ENCODE measurements around the gene GJC2. TPM values are rescaled to one million over a fixed set of nuclear protein-coding genes. Genes with fewer than 3 reads are reported as not detected.

Gene GJC2
- total and polyA plus RNA-seq, 4 experiments from 2014 or later: 0.61 to 0.80 TPM; not detected in 2

DNA sequence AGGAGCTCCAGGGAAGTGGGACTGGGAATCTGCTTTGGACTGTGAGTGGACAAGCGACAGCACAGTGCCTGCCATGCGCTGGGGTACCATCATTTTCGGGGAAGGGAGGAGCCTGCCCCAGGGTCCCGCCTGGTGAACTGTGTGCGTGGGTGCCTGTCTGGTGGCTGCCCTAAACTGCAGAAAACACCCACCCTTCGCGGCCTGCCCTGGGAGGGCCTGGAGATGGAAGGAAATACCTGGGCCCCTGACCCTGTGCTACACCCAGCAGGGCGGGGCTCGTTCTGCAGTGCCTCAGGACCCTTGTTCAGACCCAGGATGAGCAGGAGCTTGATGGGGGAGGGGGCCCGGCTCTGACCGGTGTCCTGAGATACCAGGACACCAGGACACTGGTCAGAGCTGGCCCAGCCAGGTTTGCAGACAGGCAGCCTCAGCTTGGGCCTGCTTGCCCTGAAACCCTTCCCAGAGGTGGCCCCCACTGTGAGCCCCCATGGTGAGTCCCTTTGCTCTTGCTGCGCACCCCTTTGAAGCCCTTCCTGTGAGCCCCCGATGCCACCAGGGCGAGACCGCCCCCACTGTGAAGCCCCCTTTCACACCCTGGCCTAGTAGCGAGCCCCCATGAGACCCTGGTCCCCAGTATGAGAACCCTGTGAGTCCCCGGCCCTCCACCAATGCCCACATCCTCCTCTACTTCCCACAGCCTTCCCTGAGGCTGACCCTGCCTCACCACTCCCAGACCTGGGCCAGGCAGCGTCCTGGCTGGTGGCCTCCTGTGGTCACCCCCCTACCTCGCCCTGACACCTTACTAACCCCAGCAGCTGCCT, 2.6 kb downstream of the GJC2 start:
- no peaks in the 10 kb centered on the region for H3K9me3 Mint-ChIP-seq
- no peak overlapping the region for H3K4me3 Mint-ChIP-seq
- H3K36me3 ChIP-seq (ENCODE audit: insufficient read depth, low read length): peaks cover 17% of the 10 kb centered on the region
- H3K27ac Mint-ChIP-seq: peak overlapping the region in 6 of 7 donors; percentile 31 to 80 (median 62)
- H3K27me3 Mint-ChIP-seq: no peaks in the 10 kb centered on the region
- no peaks in the 10 kb centered on the region for H3K9me3 ChIP-seq (ENCODE audit: control insufficient read depth in 1 of 2, low read length in 2 of 2)
- intact Hi-C loops (cut with micrococcal nuclease): no loop called here
- H3K27me3 ChIP-seq (ENCODE audit: insufficient read depth, low read length): no peaks in the 10 kb centered on the region
- no peak overlapping the region for H3K4me3 ChIP-seq (ENCODE audit: low read length in 2 of 2)
- ChIA-PET POLR2A (ENCODE audit: partially characterized antibody) (interaction anchor here (1.2 to 2.5 kb wide), 3 partner anchors 8 to 13 kb away, joined by 3 to 20 read pairs (median 12); partner anchors contain the start of genes GUK1 and IBA57), CTCF (ENCODE audit: partially characterized antibody) (no interaction called here)
- H3K27ac ChIP-seq (ENCODE audit: low read depth, low read length): no peak overlapping the region
- DNase-seq: peak in 1 of 5 donors; percentile 37
- H3K4me1 ChIP-seq (ENCODE audit: insufficient read depth, low read length): no peaks in the 10 kb centered on the region
- H3K36me3 Mint-ChIP-seq: peaks cover 0 to 2% of the 10 kb centered on the region in 2 donors
- peaks cover 0 to 4% (median under 1%) of the 10 kb centered on the region in 4 donors for H3K4me1 Mint-ChIP-seq

DNA sequence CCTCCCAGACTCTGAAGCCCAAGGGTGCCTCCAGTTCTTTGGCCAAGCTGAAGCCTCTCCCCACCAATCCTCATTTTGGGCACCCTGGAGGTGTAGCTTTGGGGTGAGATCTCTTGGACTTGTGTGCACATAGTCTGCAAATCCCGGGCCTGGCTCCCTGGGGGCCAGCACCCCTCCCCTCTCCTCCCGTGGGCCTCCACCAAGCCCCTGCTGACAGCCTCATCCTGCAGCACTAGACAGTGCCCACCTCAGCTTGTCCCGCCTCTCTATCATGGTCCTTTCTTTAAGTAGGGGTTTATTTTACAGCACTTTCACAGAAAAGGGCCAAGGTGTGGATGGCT, 3.2 kb downstream of the GJC2 start:
- H3K9me3 ChIP-seq (ENCODE audit: control insufficient read depth in 1 of 2, low read length in 2 of 2): no peaks in the 10 kb centered on the region
- Mint-ChIP-seq H3K4me3 (no peak overlapping the region), H3K27me3 (no peaks in the 10 kb centered on the region)

DNA sequence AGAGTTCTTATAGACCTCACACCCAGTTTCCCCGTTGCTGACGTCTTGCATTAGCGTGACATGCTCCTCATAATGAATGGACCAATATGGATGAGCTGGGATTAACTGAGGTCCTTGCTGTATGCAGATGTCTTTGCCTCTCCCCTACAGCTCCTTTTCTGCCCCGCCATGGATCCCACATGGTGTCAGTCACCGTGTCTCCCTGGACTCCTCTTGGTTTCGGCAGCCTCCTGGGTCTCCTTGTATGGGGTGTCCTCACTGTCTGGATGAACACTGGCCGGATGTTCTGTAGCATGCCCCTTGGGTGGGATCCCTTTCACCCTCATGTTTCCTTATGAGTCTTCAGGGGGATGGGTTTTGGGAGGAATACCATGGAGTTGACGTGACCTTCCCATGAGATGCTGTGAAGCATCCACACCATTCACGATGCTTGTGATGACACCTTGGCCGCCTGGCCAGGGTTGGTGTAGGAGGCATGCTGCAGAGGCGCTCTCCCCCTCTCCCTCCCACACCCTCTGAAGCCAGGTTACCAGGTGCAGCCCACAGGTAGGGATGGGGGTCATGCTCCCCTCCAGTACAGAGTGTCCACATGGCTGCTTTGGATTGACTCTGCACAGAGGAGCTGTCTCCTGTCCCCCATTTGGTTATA, 4.4 kb downstream of the GJC2 start:
- Histone ChIP-seq H3K4me1 (ENCODE audit: insufficient read depth, low read length) (no peaks in the 10 kb centered on the region), H3K9me3 (ENCODE audit: control insufficient read depth in 1 of 2, low read length in 2 of 2) (no peaks in the 10 kb centered on the region), H3K36me3 (ENCODE audit: insufficient read depth, low read length) (no peaks in the 10 kb centered on the region), H3K4me3 (ENCODE audit: low read length in 2 of 2) (no peak overlapping the region), H3K27me3 (ENCODE audit: insufficient read depth, low read length) (no peaks in the 10 kb centered on the region), H3K27ac (ENCODE audit: low read depth, low read length) (no peak overlapping the region)
- intact Hi-C loops (cut with micrococcal nuclease): no loop called here
- Mint-ChIP-seq H3K4me3 (no peak overlapping the region), H3K4me1 (peaks cover 0 to 4% (median under 1%) of the 10 kb centered on the region in 4 donors), H3K27me3 (no peaks in the 10 kb centered on the region), H3K27ac (peak overlapping the region in 4 of 7 donors; percentile 0 to 77 (median 26)), H3K36me3 (no peaks in the 10 kb centered on the region), H3K9me3 (no peaks in the 10 kb centered on the region)
- POLR2A ChIA-PET (ENCODE audit: partially characterized antibody): interaction anchor here (0.8 kb wide), 1 partner anchor 12 kb away, joined by 3 read pairs; no protein-coding TSS in a partner anchor
- CTCF ChIA-PET (ENCODE audit: partially characterized antibody): interaction anchor here (0.8 kb wide), 1 partner anchor 11 kb away, joined by 3 read pairs; no protein-coding TSS in a partner anchor
- DNase-seq: peak in 1 of 5 donors; percentile 31

More for the DNA sequence above, 3.2 kb downstream of the GJC2 start:
- Histone ChIP-seq H3K27ac (ENCODE audit: low read depth, low read length) (no peak overlapping the region), H3K4me3 (ENCODE audit: low read length in 2 of 2) (no peak overlapping the region), H3K4me1 (ENCODE audit: insufficient read depth, low read length) (no peaks in the 10 kb centered on the region), H3K27me3 (ENCODE audit: insufficient read depth, low read length) (no peaks in the 10 kb centered on the region), H3K36me3 (ENCODE audit: insufficient read depth, low read length) (peaks cover 11% of the 10 kb centered on the region)
- Mint-ChIP-seq H3K9me3 (no peaks in the 10 kb centered on the region), H3K27ac (peak overlapping the region in 5 of 7 donors; percentile 31 to 80 (median 64)), H3K36me3 (peaks cover 0 to under 1% of the 10 kb centered on the region in 2 donors), H3K4me1 (peaks cover 0 to 4% (median under 1%) of the 10 kb centered on the region in 4 donors)
- DNase-seq: no peak
- ChIA-PET POLR2A (ENCODE audit: partially characterized antibody) (interaction anchor here (1.2 to 2.5 kb wide), 3 partner anchors 9 to 12 kb away, joined by 3 to 20 read pairs (median 12); partner anchors contain the start of genes GUK1 and IBA57), CTCF (ENCODE audit: partially characterized antibody) (interaction anchor here (1.0 kb wide), 1 partner anchor 9 kb away, joined by 3 read pairs; no protein-coding TSS in a partner anchor)
- intact Hi-C loops (cut with micrococcal nuclease): no loop called here

DNA sequence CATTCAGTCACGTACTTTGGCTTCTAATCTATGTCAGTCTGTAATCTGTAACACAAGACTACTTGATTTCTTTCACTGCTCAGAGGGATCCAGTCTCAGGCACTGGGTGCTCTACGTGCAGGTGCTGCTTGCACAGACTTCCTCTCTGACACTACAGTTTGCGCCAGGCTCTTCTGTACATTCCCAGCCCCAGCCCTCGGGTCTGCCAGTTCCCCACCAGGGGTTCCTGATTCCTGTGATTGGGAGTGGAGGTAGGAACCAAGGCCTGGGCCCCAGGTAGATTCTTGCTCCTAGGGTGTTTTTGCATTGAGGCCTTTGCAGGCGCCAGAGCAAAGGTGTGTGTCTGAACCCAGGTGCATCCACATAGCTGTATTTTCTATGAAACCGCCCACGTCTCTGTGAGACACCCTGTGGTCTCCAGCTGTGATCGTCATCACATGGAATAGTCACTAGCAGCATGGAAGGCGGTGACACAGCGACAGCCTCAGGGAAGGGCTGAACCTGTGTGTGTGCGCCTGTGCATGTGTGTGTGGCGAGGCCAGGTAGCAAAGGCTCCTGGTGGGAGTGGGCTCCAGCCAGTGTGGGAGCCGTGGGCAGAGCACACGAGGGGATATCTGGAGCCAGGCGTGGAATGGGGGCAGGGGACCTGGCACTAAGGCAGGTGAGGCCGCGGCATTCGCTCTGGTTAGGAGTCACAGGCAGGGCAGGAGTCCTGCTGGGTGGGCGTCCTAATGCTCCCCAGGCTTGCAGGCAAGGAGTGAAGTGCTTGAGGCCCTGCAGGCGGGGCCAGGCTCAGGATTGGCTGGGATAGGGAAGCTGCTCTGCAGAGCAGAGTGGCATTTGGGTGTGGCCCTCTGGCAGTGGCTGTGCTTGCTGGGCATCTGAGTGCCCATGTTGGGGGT, 5.2 kb downstream of the GJC2 start:
- no peak overlapping the region for H3K4me3 ChIP-seq (ENCODE audit: low read length in 2 of 2)
- no peaks in the 10 kb centered on the region for H3K27me3 ChIP-seq (ENCODE audit: insufficient read depth, low read length)
- H3K36me3 ChIP-seq (ENCODE audit: insufficient read depth, low read length): no peaks in the 10 kb centered on the region
- Mint-ChIP-seq H3K36me3 (no peaks in the 10 kb centered on the region), H3K4me3 (peak overlapping the region in 1 of 8 donors; percentile 15), H3K4me1 (peaks cover 0 to 8% (median under 1%) of the 10 kb centered on the region in 4 donors), H3K9me3 (no peaks in the 10 kb centered on the region), H3K27ac (peak overlapping the region in 5 of 7 donors; percentile 0 to 77 (median 22)), H3K27me3 (no peaks in the 10 kb centered on the region)
- no peaks in the 10 kb centered on the region for H3K9me3 ChIP-seq (ENCODE audit: control insufficient read depth in 1 of 2, low read length in 2 of 2)
- peak in 1 of 5 donors; percentile 41 for DNase-seq
- no peak overlapping the region for H3K27ac ChIP-seq (ENCODE audit: low read depth, low read length)
- H3K4me1 ChIP-seq (ENCODE audit: insufficient read depth, low read length): no peaks in the 10 kb centered on the region
- CTCF ChIA-PET (ENCODE audit: partially characterized antibody): no interaction called here
- POLR2A ChIA-PET (ENCODE audit: partially characterized antibody): no interaction called here
- intact Hi-C loops (cut with micrococcal nuclease): no loop called here

DNA sequence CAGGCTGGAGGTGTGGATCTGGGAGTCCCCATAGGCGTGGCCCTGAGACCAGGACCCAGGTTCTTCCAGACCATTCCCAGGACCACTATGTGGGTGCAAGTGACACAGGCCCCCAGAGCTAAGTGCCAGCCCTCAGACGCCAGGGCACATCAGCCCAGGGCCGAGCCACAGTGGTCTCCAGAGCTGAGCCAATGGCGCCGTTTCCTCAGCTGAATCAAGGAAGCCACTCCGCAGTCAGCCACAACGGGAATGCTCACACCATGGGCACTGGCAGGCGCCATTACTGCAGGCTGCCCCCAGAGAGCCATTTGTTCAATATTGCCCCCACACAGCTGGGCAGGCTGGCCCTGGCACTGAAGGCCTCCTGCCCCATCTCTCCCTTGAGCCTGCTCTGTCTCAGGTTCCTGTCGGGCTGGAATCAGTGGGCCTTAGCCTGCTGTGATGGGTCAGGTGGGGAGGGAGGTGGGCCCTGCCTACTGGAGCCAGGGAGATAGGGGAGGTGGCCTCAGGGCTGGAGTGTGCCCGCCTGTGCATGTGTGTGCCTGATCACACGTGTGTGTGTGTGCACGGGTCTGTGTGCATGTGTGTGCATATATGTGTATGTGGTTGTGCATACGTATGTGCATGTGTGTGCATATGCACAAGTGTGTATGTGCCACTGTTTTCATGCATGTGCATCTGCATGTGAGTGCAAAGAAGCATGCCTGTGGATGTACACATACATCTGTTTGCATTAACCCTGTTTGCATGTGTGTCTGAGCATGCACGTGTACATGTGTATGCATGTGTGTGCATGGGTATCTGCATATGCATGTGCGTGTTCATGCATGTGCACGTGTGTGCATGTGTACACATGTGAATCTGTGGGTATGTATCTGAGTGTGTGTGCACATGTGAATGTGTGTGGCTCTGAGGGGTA, 6.1 kb downstream of the GJC2 start:
- Mint-ChIP-seq H3K36me3 (no peaks in the 10 kb centered on the region), H3K9me3 (no peaks in the 10 kb centered on the region), H3K27ac (peak overlapping the region in 1 of 7 donors; percentile 51), H3K4me1 (peaks cover 0 to 8% (median under 1%) of the 10 kb centered on the region in 4 donors), H3K27me3 (no peaks in the 10 kb centered on the region), H3K4me3 (no peak overlapping the region)
- CTCF ChIA-PET (ENCODE audit: partially characterized antibody): no interaction called here
- no peak for DNase-seq
- Histone ChIP-seq H3K27ac (ENCODE audit: low read depth, low read length) (no peak overlapping the region), H3K36me3 (ENCODE audit: insufficient read depth, low read length) (no peaks in the 10 kb centered on the region), H3K9me3 (ENCODE audit: control insufficient read depth in 1 of 2, low read length in 2 of 2) (no peaks in the 10 kb centered on the region), H3K27me3 (ENCODE audit: insufficient read depth, low read length) (no peaks in the 10 kb centered on the region), H3K4me1 (ENCODE audit: insufficient read depth, low read length) (no peaks in the 10 kb centered on the region), H3K4me3 (ENCODE audit: low read length in 2 of 2) (no peak overlapping the region)
- POLR2A ChIA-PET (ENCODE audit: partially characterized antibody): interaction anchor here (1.7 kb wide), 1 partner anchor 10 kb away, joined by 8 read pairs; the partner anchor contains the start of gene IBA57
- intact Hi-C loops (cut with micrococcal nuclease): no loop called here

DNA sequence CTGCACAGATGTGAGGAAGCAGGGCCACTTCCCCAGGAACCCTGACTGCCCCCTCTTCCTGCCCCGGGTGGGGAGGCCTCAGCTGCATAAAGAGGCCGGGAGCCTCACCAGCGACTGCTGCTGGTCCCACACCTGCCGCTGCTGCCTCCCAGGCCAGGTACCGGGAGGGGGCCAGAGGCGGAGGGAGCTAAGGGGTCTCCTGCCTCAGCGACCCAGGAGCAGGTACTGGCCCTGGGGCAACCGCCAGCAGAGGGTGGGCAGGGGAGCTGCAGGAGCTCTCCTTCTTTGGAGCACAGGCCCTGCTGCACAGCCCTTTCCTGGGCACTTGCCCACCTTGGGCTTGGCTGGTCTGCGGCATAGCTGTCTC, 6.8 kb downstream of the GJC2 start:
- Mint-ChIP-seq H3K36me3 (no peaks in the 10 kb centered on the region), H3K27me3 (no peaks in the 10 kb centered on the region), H3K4me3 (no peak overlapping the region), H3K9me3 (no peaks in the 10 kb centered on the region), H3K4me1 (peaks cover 0 to 7% (median 2%) of the 10 kb centered on the region in 4 donors), H3K27ac (no peak overlapping the region)
- Histone ChIP-seq H3K27ac (ENCODE audit: low read depth, low read length) (no peak overlapping the region), H3K9me3 (ENCODE audit: control insufficient read depth in 1 of 2, low read length in 2 of 2) (no peaks in the 10 kb centered on the region), H3K4me1 (ENCODE audit: insufficient read depth, low read length) (peaks cover under 1% of the 10 kb centered on the region), H3K27me3 (ENCODE audit: insufficient read depth, low read length) (no peaks in the 10 kb centered on the region), H3K4me3 (ENCODE audit: low read length in 2 of 2) (no peak overlapping the region), H3K36me3 (ENCODE audit: insufficient read depth, low read length) (no peaks in the 10 kb centered on the region)
- intact Hi-C loops (cut with micrococcal nuclease): no loop called here
- peak in 1 of 5 donors; percentile 23 for DNase-seq
- ChIA-PET POLR2A (ENCODE audit: partially characterized antibody) (interaction anchor here (1.7 kb wide), 1 partner anchor 9 kb away, joined by 8 read pairs; the partner anchor contains the start of gene IBA57), CTCF (ENCODE audit: partially characterized antibody) (interaction anchor here (0.7 to 1.5 kb wide), 2 partner anchors 10 to 26 kb away, joined by 4 to 5 read pairs; no protein-coding TSS in a partner anchor)

All from CD4-positive, alpha-beta memory T cell (primary cell).